Suprapubic skin (tissue), 3 donors: ENCODE measurements around the gene FSIP1.

Experiments
- EP300 ChIP-seq: sonication (generic); formaldehyde crosslinking; IDR thresholded peaks from one replicate; pipeline ENCODE4 v1.6.1; 2017; ENCODE audit warnings: antibody characterized with exemption
- POLR2A ChIP-seq, 2 donors: fragments of 450-650 bp; IDR thresholded peaks; one replicate each; pipeline ENCODE4 v1.6.1; 2017; ENCODE audit warnings: antibody characterized with exemption in 2 of 2, mild to moderate bottlenecking in 2 of 2, moderate library complexity in 2 of 2
- TF ChIP-seq, protein P1 (sequence below), 2 donors: fragments of 200-600 bp in 1 of 2; fragments of 450-650 bp in 1 of 2; sonication (generic) in 1 of 2; IDR thresholded peaks; one replicate each; pipeline ENCODE4 v1.5.1; 2016 to 2019; ENCODE audit warnings: antibody characterized with exemption in 2 of 2, mild to moderate bottlenecking in 1 of 2, moderate library complexity in 1 of 2

DNA sequence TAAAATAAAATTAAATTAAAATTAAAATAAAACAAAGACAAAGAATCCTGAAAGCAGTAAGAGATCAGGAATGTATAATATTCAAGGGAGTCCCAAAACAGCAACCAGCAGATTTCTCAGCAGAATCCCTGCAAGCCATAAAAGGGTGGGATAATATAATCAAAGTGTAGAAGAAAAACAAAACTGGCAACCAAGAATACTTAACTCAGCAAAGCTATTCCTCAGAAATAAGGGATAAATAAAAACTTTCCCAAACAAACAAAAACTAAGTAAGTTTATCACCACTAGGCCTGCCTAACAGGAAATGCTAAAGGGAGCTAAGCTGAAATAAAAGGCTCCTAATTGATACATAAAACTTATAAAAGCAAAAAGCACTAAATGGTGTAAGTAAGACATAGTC lies 172.0 kb downstream of the FSIP1 start:
- TF ChIP-seq, protein P1, sequence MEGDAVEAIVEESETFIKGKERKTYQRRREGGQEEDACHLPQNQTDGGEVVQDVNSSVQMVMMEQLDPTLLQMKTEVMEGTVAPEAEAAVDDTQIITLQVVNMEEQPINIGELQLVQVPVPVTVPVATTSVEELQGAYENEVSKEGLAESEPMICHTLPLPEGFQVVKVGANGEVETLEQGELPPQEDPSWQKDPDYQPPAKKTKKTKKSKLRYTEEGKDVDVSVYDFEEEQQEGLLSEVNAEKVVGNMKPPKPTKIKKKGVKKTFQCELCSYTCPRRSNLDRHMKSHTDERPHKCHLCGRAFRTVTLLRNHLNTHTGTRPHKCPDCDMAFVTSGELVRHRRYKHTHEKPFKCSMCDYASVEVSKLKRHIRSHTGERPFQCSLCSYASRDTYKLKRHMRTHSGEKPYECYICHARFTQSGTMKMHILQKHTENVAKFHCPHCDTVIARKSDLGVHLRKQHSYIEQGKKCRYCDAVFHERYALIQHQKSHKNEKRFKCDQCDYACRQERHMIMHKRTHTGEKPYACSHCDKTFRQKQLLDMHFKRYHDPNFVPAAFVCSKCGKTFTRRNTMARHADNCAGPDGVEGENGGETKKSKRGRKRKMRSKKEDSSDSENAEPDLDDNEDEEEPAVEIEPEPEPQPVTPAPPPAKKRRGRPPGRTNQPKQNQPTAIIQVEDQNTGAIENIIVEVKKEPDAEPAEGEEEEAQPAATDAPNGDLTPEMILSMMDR (IDR thresholded peaks at IDR 0.05) = no peak
- TF ChIP-seq POLR2A (IDR thresholded peaks at IDR 0.05) = no peak
- TF ChIP-seq EP300 = no peak
